GM19193 (cell line): Measurements from ENCODE around the gene NLRP10.

Source experiments
- POLR2A ChIP-seq: IDR thresholded peaks from 4 replicates; pipeline ENCODE4 v1.6.1; 2011; ENCODE audit not compliant: insufficient read depth, insufficient read length; ENCODE audit errors: extremely low read depth

The NLRP10 gene

GRCh38 chr11:7955191-7955590, 10.1 kb downstream of the NLRP10 start:
- TF ChIP-seq POLR2A, result no peak

GRCh38 chr11:7949934-7950333, 15.3 kb downstream of the NLRP10 start:
- no peak for TF ChIP-seq POLR2A

- no peak for TF ChIP-seq POLR2A
Measured at GRCh38 chr11:7944123-7944522, 21.1 kb downstream of the NLRP10 start.

- no peak for TF ChIP-seq POLR2A
Measured at GRCh38 chr11:7941608-7942007, 23.6 kb downstream of the NLRP10 start, which contains the start of gene OR10A3. Gene OR10A3, minus strand, starts transcription at chr11:7941708. Its CDS starts 2,188 bp downstream, at chr11:7939520.

- no peak for TF ChIP-seq POLR2A
Measured at GRCh38 chr11:7941146-7941545, 24.1 kb downstream of the NLRP10 start.

GRCh38 chr11:7936615-7937014, 28.6 kb downstream of the NLRP10 start:
- TF ChIP-seq POLR2A, result no peak

GRCh38 chr11:7931168-7931567, 34.1 kb downstream of the NLRP10 start, which contains the start of gene OR10A6:
Gene OR10A6, minus strand, starts transcription at chr11:7931268. Its CDS starts 2,606 bp downstream, at chr11:7928662.
- TF ChIP-seq POLR2A, result no peak

- TF ChIP-seq POLR2A, result no peak
Measured at GRCh38 chr11:7927635-7928034, 37.6 kb downstream of the NLRP10 start.

- no peak for TF ChIP-seq POLR2A
Measured at GRCh38 chr11:7924536-7924935, 40.7 kb downstream of the NLRP10 start.

GRCh38 chr11:7918141-7918540, 47.1 kb downstream of the NLRP10 start:
- no peak for TF ChIP-seq POLR2A
